Lung (tissue), 12 donors: ENCODE results near the gene TASP1. TPM values are rescaled to one million over a fixed set of nuclear protein-coding genes. Genes with fewer than 3 reads are reported as not detected.
"Not testable (repeated sequence)": the region's sequence is repeated elsewhere in the genome, so short reads cannot be mapped to it uniquely, and the experiment has no call there.

Source experiments
- ATAC-seq: fragments of 200-7000 bp; cut with Tn5 transposase; one replicate; pipeline ENCODE4 v1.9.1; 2020; ENCODE audit warnings: moderate number of reproducible peaks; ENCODE audit not compliant: insufficient read depth, low FRiP score
- DNase-seq, 3 donors: peaks; one replicate each; pipeline ENCODE4 v3.0.0-alpha.2; 2013 to 2017
- H3K27ac ChIP-seq, 2 donors: one replicate each; pipeline ENCODE4 v1.5.1; 2013; ENCODE audit warnings: mild to moderate bottlenecking in 2 of 2, moderate library complexity in 2 of 2, control low read depth in 1 of 2, inconsistent platforms in 1 of 2, low read depth in 1 of 2, low read length in 1 of 2
- H3K27me3 ChIP-seq, 3 donors: one replicate each; pipeline ENCODE4 v1.5.1; 2013; ENCODE audit warnings: low read length in 2 of 3; ENCODE audit not compliant: control insufficient read depth in 3 of 3, insufficient read depth in 3 of 3
- H3K36me3 ChIP-seq, 4 donors: one replicate each; pipeline ENCODE4 v1.5.1; 2013; ENCODE audit warnings: low read length in 4 of 4, mild to moderate bottlenecking in 1 of 4, moderate library complexity in 1 of 4; ENCODE audit not compliant: control insufficient read depth in 4 of 4, insufficient read depth in 4 of 4
- H3K4me1 ChIP-seq, 5 donors: one replicate each; pipeline ENCODE4 v1.5.1; 2013; ENCODE audit warnings: low read length in 5 of 5, mild to moderate bottlenecking in 2 of 5, moderate library complexity in 1 of 5; ENCODE audit not compliant: control insufficient read depth in 5 of 5, insufficient read depth in 5 of 5
- H3K4me3 ChIP-seq: one replicate; pipeline ENCODE4 v1.5.1; 2013; ENCODE audit warnings: mild to moderate bottlenecking, control low read depth, moderate library complexity
- H3K9ac ChIP-seq, 2 donors: one replicate each; pipeline ENCODE4 v1.5.1; 2013; ENCODE audit warnings: low read length in 2 of 2, control low read depth in 1 of 2; ENCODE audit not compliant: insufficient read depth in 1 of 2
- H3K9me3 ChIP-seq, 4 donors: one replicate each; pipeline ENCODE4 v1.5.1; 2013; ENCODE audit warnings: low read length in 3 of 4, mild to moderate bottlenecking in 1 of 4, moderate library complexity in 1 of 4; ENCODE audit not compliant: control insufficient read depth in 4 of 4, insufficient read depth in 3 of 4
- WGBS, 2 donors: extraction: QIAGEN DNeasy Blood & Tissue Kit; methylation state at CpG; one replicate each; pipeline ENCODE4 v1.1.7; 2013; 5-methylcytosine and 5-hydroxymethylcytosine counted together
- polyA plus RNA-seq, 2 donors: library from polyadenylated mRNA; stranded (reverse); fragments of 200-250 nt; gene quantifications; one replicate each; pipeline ENCODE4 v1.2.1, GENCODE V29; 2013
- total RNA-seq, 2 donors: library from RNA; depleted of rRNA in 1 of 2; stranded (reverse); fragments of >200 nt in 1 of 2; gene quantifications; one replicate each; pipeline ENCODE4 v1.2.1, GENCODE V29; 2014 to 2021
- TF ChIP-seq, protein P1 (sequence below): IDR thresholded peaks from 2 replicates; pipeline ENCODE4 v1.5.1; 2012; ENCODE audit warnings: mild to moderate bottlenecking; ENCODE audit errors: control extremely low read depth, extremely low read depth
- donor health status: control.
- donor health status: control.
- donor health status: Bipolar disorder and iron deficiency.
- donor health status: healthy.
- donor health status: DM: yes; HTN: yes; CAD: no.

The TASP1 gene
- total and polyA plus RNA-seq, 4 donors = 5.0 to 26.5 (median 11.5) TPM

DNA sequence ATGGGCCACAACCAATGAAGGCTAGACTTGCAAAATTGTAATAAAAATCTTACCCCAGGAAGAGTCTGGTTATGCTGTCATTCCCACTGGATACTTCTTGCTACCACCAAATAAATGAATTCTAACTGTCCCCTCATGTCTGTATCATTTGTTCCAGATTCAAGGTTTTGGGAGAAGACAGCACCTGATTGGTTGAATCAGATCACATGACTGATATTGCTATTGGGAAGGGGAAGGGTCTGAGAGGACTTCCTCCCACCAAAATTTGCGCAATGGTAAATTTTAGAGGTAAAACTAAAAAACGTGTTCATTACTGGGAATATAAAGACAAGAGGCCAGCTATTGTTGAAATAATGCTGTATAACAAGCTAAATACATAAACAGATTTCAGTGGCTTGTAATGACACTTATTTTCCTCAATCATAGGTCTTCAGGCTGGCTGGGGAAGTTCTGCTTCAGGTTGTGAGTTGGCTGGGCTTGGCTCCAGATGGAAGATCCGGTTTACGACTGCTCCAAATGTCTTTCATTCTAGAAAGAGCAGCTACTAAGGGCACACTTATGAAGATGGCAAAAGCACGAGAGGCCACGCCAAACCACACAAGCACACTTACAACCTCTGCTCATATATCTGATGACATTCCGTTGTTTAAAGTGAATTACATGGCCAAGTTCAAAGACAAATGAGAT lies 27.1 kb upstream of the TASP1 start:
- H3K4me3 ChIP-seq = no peak overlapping the region
- H3K9ac ChIP-seq = no peak overlapping the region
- H3K4me1 ChIP-seq = peaks cover 0 to 14% (median 0%) of the 10 kb centered on the region in 5 donors
- H3K27me3 ChIP-seq = no peaks in the 10 kb centered on the region
- no peaks in the 10 kb centered on the region for H3K36me3 ChIP-seq
- no peak for ATAC-seq
- H3K27ac ChIP-seq = no peak overlapping the region
- TF ChIP-seq, protein P1, sequence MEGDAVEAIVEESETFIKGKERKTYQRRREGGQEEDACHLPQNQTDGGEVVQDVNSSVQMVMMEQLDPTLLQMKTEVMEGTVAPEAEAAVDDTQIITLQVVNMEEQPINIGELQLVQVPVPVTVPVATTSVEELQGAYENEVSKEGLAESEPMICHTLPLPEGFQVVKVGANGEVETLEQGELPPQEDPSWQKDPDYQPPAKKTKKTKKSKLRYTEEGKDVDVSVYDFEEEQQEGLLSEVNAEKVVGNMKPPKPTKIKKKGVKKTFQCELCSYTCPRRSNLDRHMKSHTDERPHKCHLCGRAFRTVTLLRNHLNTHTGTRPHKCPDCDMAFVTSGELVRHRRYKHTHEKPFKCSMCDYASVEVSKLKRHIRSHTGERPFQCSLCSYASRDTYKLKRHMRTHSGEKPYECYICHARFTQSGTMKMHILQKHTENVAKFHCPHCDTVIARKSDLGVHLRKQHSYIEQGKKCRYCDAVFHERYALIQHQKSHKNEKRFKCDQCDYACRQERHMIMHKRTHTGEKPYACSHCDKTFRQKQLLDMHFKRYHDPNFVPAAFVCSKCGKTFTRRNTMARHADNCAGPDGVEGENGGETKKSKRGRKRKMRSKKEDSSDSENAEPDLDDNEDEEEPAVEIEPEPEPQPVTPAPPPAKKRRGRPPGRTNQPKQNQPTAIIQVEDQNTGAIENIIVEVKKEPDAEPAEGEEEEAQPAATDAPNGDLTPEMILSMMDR = no peak
- WGBS, 2 donors = 75 to 82% methylated on average over 7 of the region's 7 CpGs
- no peak for DNase-seq
- H3K9me3 ChIP-seq = peaks cover 0 to 3% (median 0%) of the 10 kb centered on the region in 4 donors

GRCh38 chr20:13661070-13661685 lies 22.4 kb upstream of the TASP1 start:
- ATAC-seq = peak; percentile 11
- H3K4me3 ChIP-seq = no peak overlapping the region
- 59 to 68% methylated on average over 11 of the region's 11 CpGs for WGBS, 2 donors
- TF ChIP-seq, protein P1 = no peak
- H3K9me3 ChIP-seq = peaks cover 0 to 3% (median 0%) of the 10 kb centered on the region in 4 donors
- H3K4me1 ChIP-seq = peaks cover 0 to 22% (median 0%) of the 10 kb centered on the region in 5 donors
- H3K9ac ChIP-seq = no peak overlapping the region
- no peaks in the 10 kb centered on the region for H3K27me3 ChIP-seq
- H3K36me3 ChIP-seq = no peaks in the 10 kb centered on the region
- no peak overlapping the region for H3K27ac ChIP-seq
- peak; percentile 50 to 93 (median 90) for DNase-seq

GRCh38 chr20:13659288-13659687 lies 20.6 kb upstream of the TASP1 start:
- H3K9ac ChIP-seq = no peak overlapping the region
- H3K27ac ChIP-seq = no peak overlapping the region
- 70 to 79% methylated on average over 3 of the region's 3 CpGs for WGBS, 2 donors
- DNase-seq = no peak
- no peak for ATAC-seq
- TF ChIP-seq, protein P1 = no peak
- no peaks in the 10 kb centered on the region for H3K27me3 ChIP-seq
- peaks cover 0 to 22% (median 0%) of the 10 kb centered on the region in 5 donors for H3K4me1 ChIP-seq
- H3K9me3 ChIP-seq = no peaks in the 10 kb centered on the region
- H3K4me3 ChIP-seq = no peak overlapping the region
- no peaks in the 10 kb centered on the region for H3K36me3 ChIP-seq

DNA sequence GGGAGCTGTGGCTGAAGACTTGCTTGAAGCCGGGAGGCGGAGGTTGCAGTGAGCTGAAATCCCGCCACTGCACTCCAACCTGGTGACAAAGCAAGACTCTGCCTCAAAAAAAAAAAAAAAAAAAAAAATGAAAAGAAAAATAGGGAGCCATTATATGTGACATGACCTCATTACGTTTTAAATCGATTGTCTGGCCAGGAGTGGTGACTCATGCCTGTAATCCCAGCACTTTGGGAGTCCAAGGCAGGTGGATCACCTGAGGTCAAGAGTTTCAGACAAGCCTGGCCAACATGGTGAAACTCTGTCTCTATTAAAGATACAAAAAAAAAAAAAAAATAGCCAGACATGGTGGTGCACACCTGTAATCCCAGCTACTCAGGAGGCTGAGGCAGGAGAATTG lies 19.3 kb upstream of the TASP1 start:
- not testable (repeated sequence) for H3K9ac ChIP-seq, H3K36me3 ChIP-seq, H3K9me3 ChIP-seq, DNase-seq, H3K27ac ChIP-seq, ATAC-seq, H3K27me3 ChIP-seq, H3K4me3 ChIP-seq
- 89 to 92% methylated on average over 5 of the region's 5 CpGs for WGBS, 2 donors
- H3K4me1 ChIP-seq = peaks cover 0 to 33% (median 0%) of the 10 kb centered on the region in 5 donors
